HG03565 (cell line): ENCODE measurements around the gene JDP2.

ENCODE experiments used
- ATAC-seq: cut with Tn5 transposase; IDR thresholded peaks from one replicate; pipeline ENCODE4 v1.9.1; 2021; ENCODE audit warnings: mild to moderate bottlenecking, moderate library complexity; ENCODE audit not compliant: unreplicated experiment

Gene JDP2

GRCh38 chr14:75479770-75480600, 52.2 kb downstream of the JDP2 start:
- no peak for ATAC-seq

GRCh38 chr14:75482366-75482765, 54.5 kb downstream of the JDP2 start:
- ATAC-seq: no peak

- no peak for ATAC-seq
Measured at GRCh38 chr14:75484711-75485429, 57.0 kb downstream of the JDP2 start.

GRCh38 chr14:75486318-75486717, 58.5 kb downstream of the JDP2 start:
- no peak for ATAC-seq

GRCh38 chr14:75487155-75487671, 59.4 kb downstream of the JDP2 start:
- peak; percentile 51 for ATAC-seq

GRCh38 chr14:75489480-75489837, 61.6 kb downstream of the JDP2 start:
- ATAC-seq: no peak

- no peak for ATAC-seq
Measured at GRCh38 chr14:75491376-75491978, 63.7 kb downstream of the JDP2 start.

- ATAC-seq: no peak
Measured at GRCh38 chr14:75492832-75493591, 65.2 kb downstream of the JDP2 start.

- no peak for ATAC-seq
Measured at GRCh38 chr14:75493592-75494087, 65.8 kb downstream of the JDP2 start.

GRCh38 chr14:75494896-75495295, 67.1 kb downstream of the JDP2 start:
- ATAC-seq: no peak

- no peak for ATAC-seq
Measured at GRCh38 chr14:75495399-75495798, 67.6 kb downstream of the JDP2 start.

- ATAC-seq: no peak
Measured at GRCh38 chr14:75495882-75496281, 68.1 kb downstream of the JDP2 start.

GRCh38 chr14:75496755-75497154, 68.9 kb downstream of the JDP2 start:
- ATAC-seq: no peak

- peak; percentile 45 for ATAC-seq
Measured at GRCh38 chr14:75497191-75497590, 69.4 kb downstream of the JDP2 start.

GRCh38 chr14:75497701-75498100, 69.9 kb downstream of the JDP2 start:
- no peak for ATAC-seq

- ATAC-seq: peak; percentile 44
Measured at GRCh38 chr14:75499084-75499875, 71.5 kb downstream of the JDP2 start.

GRCh38 chr14:75501080-75501479, 73.3 kb downstream of the JDP2 start:
- ATAC-seq: no peak

- no peak for ATAC-seq
Measured at GRCh38 chr14:75504411-75504810, 76.6 kb downstream of the JDP2 start.

- ATAC-seq: no peak
Measured at GRCh38 chr14:75506930-75507329, 79.1 kb downstream of the JDP2 start.

- no peak for ATAC-seq
Measured at GRCh38 chr14:75510547-75510946, 82.7 kb downstream of the JDP2 start.
